Ovary (tissue), 3 donors: ENCODE measurements around the gene ACTL6B.

Source experiments
- CTCF ChIP-seq, 3 donors: fragments of 450-650 bp in 2 of 3; fragments of 200-600 bp in 1 of 3; IDR thresholded peaks; one replicate each; pipeline versions ENCODE4 v1.5.1 to v1.8.0; 2016 to 2022; ENCODE audit warnings: antibody characterized with exemption in 3 of 3, mild to moderate bottlenecking in 1 of 3
- EP300 ChIP-seq: sonication (generic); formaldehyde crosslinking; IDR thresholded peaks from one replicate; pipeline ENCODE4 v1.6.1; 2017; ENCODE audit warnings: antibody characterized with exemption
- POLR2A ChIP-seq: fragments of 450-650 bp; IDR thresholded peaks from one replicate; pipeline ENCODE4 v1.6.1; 2017; ENCODE audit warnings: antibody characterized with exemption, mild to moderate bottlenecking, moderate library complexity
- donor health status: DM: no; HTN: no; CAD: no.

DNA sequence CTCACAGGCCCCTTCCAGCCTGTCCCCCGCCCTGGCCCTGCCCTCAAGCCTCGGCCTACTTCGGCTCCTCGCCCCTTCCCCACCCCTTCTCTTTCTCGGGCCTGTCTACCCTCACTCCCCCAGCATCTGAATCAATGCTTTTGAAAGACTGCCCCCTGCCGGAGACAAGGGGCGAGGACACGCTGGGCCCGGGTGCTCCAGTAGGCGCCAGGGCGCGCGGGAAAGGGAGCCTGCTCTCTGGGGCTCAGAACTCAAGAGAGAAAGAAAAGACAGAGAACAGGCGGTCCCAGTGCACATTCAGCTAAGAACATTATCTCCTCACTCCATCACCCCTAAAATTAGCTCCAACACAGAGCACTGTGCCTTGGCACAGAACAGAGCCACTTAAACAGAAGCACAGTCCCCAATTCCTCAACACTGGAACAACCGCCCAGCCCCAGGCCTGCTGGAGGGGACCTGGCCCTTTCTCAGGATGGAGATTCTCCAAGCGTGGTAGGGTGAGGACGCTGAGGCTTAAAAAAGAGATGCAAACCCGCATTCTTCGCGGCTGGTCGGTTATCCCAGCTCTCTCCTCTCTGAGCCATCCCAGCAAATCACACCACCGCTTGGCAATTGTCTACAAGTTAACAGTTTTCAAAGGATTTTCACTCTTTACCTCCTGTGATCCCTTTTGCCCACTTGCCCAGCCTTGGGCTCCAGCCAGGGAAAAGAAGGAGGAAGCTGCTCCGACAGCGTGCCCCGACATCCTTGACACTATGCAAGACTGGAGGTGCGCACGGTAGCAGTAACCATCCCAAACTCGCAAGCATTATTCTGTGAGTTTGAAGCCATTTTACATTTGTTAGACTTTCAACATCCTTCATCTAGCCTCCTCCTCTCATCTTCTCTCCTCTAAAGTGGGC lies 35.7 kb upstream of the ACTL6B start:
- TF ChIP-seq POLR2A: no peak
- TF ChIP-seq CTCF (IDR thresholded peaks at IDR 0.05): peak; percentile 80 to 86 (median 84)
- no peak for TF ChIP-seq EP300
